ENCODE data around the gene P2RY14. TPM values are rescaled to one million over a fixed set of nuclear protein-coding genes. Genes with fewer than 3 reads are reported as not detected.
A peak's percentile ranks its signal among the peaks of the same experiment; 100 is the strongest.

P2RY14 gene
- polyA plus RNA-seq, 4 donors = 1.1 to 5.5 (median 1.3) TPM; not detected in 1

DNA sequence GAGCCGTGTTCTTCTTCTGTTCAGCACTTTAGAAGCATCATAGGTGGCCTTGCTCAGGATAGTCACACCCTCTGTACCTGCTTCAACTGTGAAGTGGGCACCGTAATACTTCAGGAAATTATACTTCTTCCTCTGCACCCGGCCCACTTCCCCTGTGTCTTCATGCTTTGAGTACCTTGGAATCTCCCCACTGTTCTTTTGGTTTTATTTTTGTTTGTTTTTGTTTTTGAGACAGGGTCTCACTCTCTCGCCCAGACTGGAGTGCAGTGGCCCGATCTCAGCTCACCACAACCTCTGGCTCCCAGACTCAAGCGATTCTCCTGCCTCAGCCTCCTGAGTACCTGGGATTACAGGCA is 1.7 kb downstream of the P2RY14 start:
- H3K9me3 ChIP-seq (ENCODE audit: control insufficient read depth in 2 of 2, insufficient read depth in 1 of 2, low read depth in 1 of 2, low read length in 1 of 2) = no peaks in the 10 kb centered on the region
- H3K4me3 ChIP-seq (ENCODE audit: low read depth in 1 of 3, low read length in 3 of 3) = no peak overlapping the region
- no peak for DNase-seq
- no peak for FAIRE-seq
- no peaks in the 10 kb centered on the region for H3K4me1 ChIP-seq (ENCODE audit: control insufficient read depth in 3 of 3, insufficient read depth in 2 of 3, low read depth in 1 of 3, low read length in 2 of 3)
- H3K27ac ChIP-seq (ENCODE audit: low read depth in 1 of 3, low read length in 2 of 3) = peak overlapping the region in 1 of 3 donors; percentile 50
- H3K36me3 ChIP-seq (ENCODE audit: control insufficient read depth in 3 of 3, insufficient read depth in 2 of 3, low read depth in 1 of 3, low read length in 3 of 3) = no peaks in the 10 kb centered on the region
- WGBS, 3 donors = 67 to 88% (median 80%) methylated on average over 6 of the region's 6 CpGs
- H3K27me3 ChIP-seq (ENCODE audit: control insufficient read depth in 3 of 3, insufficient read depth in 3 of 3, low read length in 3 of 3) = no peaks in the 10 kb centered on the region

- H3K9me3 ChIP-seq (ENCODE audit: control insufficient read depth in 2 of 2, insufficient read depth in 1 of 2, low read depth in 1 of 2, low read length in 1 of 2) = no peaks in the 10 kb centered on the region
- H3K27ac ChIP-seq (ENCODE audit: low read depth in 1 of 3, low read length in 2 of 3) = peak overlapping the region in 1 of 3 donors; percentile 50
- DNase-seq = no peak
- no peak for FAIRE-seq
- H3K36me3 ChIP-seq (ENCODE audit: control insufficient read depth in 3 of 3, insufficient read depth in 2 of 3, low read depth in 1 of 3, low read length in 3 of 3) = no peaks in the 10 kb centered on the region
- H3K4me1 ChIP-seq (ENCODE audit: control insufficient read depth in 3 of 3, insufficient read depth in 2 of 3, low read depth in 1 of 3, low read length in 2 of 3) = no peaks in the 10 kb centered on the region
- no peaks in the 10 kb centered on the region for H3K27me3 ChIP-seq (ENCODE audit: control insufficient read depth in 3 of 3, insufficient read depth in 3 of 3, low read length in 3 of 3)
- 67 to 82% (median 74%) methylated on average over 2 of the region's 2 CpGs for WGBS, 3 donors
- H3K4me3 ChIP-seq (ENCODE audit: low read depth in 1 of 3, low read length in 3 of 3) = no peak overlapping the region
Measured at GRCh38 chr3:151276038-151276686, 2.2 kb downstream of the P2RY14 start.

DNA sequence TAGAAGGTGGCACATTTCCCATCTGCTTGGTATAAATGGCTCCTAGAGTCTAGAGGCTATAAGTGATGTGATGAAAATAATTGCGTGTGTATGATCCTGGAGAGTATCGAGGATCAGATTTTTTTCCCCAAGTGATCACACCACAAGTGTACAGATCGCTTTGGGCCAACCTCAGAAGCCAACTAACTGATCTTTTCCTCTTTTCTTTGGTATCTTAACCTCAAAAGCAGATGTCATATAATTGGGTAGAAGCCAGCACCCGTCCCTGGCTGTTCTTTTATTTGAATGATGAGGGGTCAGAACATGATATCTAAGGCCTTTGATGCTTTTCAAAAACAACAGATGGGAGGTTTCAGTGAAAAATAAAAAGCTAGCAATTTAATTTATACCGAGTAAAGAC is 3.3 kb downstream of the P2RY14 start:
- 76 to 88% (median 83%) methylated on average over 5 of the region's 5 CpGs for WGBS, 3 donors
- Histone ChIP-seq H3K9me3 (ENCODE audit: control insufficient read depth in 2 of 2, insufficient read depth in 1 of 2, low read depth in 1 of 2, low read length in 1 of 2) (no peaks in the 10 kb centered on the region), H3K4me3 (ENCODE audit: low read depth in 1 of 3, low read length in 3 of 3) (no peak overlapping the region), H3K27ac (ENCODE audit: low read depth in 1 of 3, low read length in 2 of 3) (no peak overlapping the region), H3K27me3 (ENCODE audit: control insufficient read depth in 3 of 3, insufficient read depth in 3 of 3, low read length in 3 of 3) (no peaks in the 10 kb centered on the region), H3K4me1 (ENCODE audit: control insufficient read depth in 3 of 3, insufficient read depth in 2 of 3, low read depth in 1 of 3, low read length in 2 of 3) (no peaks in the 10 kb centered on the region), H3K36me3 (ENCODE audit: control insufficient read depth in 3 of 3, insufficient read depth in 2 of 3, low read depth in 1 of 3, low read length in 3 of 3) (no peaks in the 10 kb centered on the region)
- FAIRE-seq = no peak
- no peak for DNase-seq

- Histone ChIP-seq H3K36me3 (ENCODE audit: control insufficient read depth in 3 of 3, insufficient read depth in 2 of 3, low read depth in 1 of 3, low read length in 3 of 3) (no peaks in the 10 kb centered on the region), H3K27me3 (ENCODE audit: control insufficient read depth in 3 of 3, insufficient read depth in 3 of 3, low read length in 3 of 3) (no peaks in the 10 kb centered on the region), H3K27ac (ENCODE audit: low read depth in 1 of 3, low read length in 2 of 3) (no peak overlapping the region), H3K4me3 (ENCODE audit: low read depth in 1 of 3, low read length in 3 of 3) (no peak overlapping the region), H3K9me3 (ENCODE audit: control insufficient read depth in 2 of 2, insufficient read depth in 1 of 2, low read depth in 1 of 2, low read length in 1 of 2) (no peaks in the 10 kb centered on the region), H3K4me1 (ENCODE audit: control insufficient read depth in 3 of 3, insufficient read depth in 2 of 3, low read depth in 1 of 3, low read length in 2 of 3) (peaks cover 0 to 2% (median 0%) of the 10 kb centered on the region in 3 donors)
- DNase-seq (no peak), FAIRE-seq (no peak)
- 76 to 90% (median 81%) methylated on average over 5 of the region's 5 CpGs for WGBS, 3 donors
Measured at GRCh38 chr3:151269631-151270030, 8.7 kb downstream of the P2RY14 start.

GRCh38 chr3:151268267-151269235 is 9.8 kb downstream of the P2RY14 start:
- FAIRE-seq = no peak
- peak in 1 of 2 donors; percentile 53 for DNase-seq
- H3K4me1 ChIP-seq (ENCODE audit: control insufficient read depth in 3 of 3, insufficient read depth in 2 of 3, low read depth in 1 of 3, low read length in 2 of 3) = peaks cover 0 to 2% (median 0%) of the 10 kb centered on the region in 3 donors

DNA sequence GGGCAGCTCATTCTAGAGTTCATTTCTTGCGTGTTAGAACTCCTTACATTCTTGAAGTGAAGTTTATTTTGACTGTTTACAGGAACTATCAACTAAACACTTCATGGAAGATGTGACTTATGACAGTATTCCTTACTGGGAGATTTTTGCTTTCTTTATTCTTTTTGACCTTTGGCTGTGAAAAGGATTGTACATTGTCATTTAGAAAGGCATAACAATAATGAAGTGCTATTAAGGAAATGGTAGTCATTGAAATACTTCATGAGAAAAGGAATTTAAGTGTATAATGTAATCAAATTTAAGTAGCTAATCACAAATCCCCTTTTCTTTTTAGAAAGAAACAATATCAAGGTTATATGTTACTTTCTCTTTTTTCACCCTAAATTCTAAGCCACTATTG is 11.3 kb downstream of the P2RY14 start:
- H3K4me3 ChIP-seq (ENCODE audit: low read depth in 1 of 3, low read length in 3 of 3) = no peak overlapping the region
- no peak for DNase-seq
- no peaks in the 10 kb centered on the region for H3K27me3 ChIP-seq (ENCODE audit: control insufficient read depth in 3 of 3, insufficient read depth in 3 of 3, low read length in 3 of 3)
- no peaks in the 10 kb centered on the region for H3K36me3 ChIP-seq (ENCODE audit: control insufficient read depth in 3 of 3, insufficient read depth in 2 of 3, low read depth in 1 of 3, low read length in 3 of 3)
- no peaks in the 10 kb centered on the region for H3K9me3 ChIP-seq (ENCODE audit: control insufficient read depth in 2 of 2, insufficient read depth in 1 of 2, low read depth in 1 of 2, low read length in 1 of 2)
- FAIRE-seq = no peak
- WGBS, 3 donors = 84 to 91% (median 89%) methylated on average over 1 of the region's 1 CpG
- H3K27ac ChIP-seq (ENCODE audit: low read depth in 1 of 3, low read length in 2 of 3) = no peak overlapping the region
- H3K4me1 ChIP-seq (ENCODE audit: control insufficient read depth in 3 of 3, insufficient read depth in 2 of 3, low read depth in 1 of 3, low read length in 2 of 3) = peaks cover 0 to 2% (median 0%) of the 10 kb centered on the region in 3 donors

More at GRCh38 chr3:151268267-151269235, 9.8 kb downstream of the P2RY14 start:
- no peaks in the 10 kb centered on the region for H3K36me3 ChIP-seq (ENCODE audit: control insufficient read depth in 3 of 3, insufficient read depth in 2 of 3, low read depth in 1 of 3, low read length in 3 of 3)
- no peak overlapping the region for H3K4me3 ChIP-seq (ENCODE audit: low read depth in 1 of 3, low read length in 3 of 3)
- WGBS, 3 donors = 70 to 87% (median 70%) methylated on average over 11 of the region's 11 CpGs
- peak overlapping the region in 1 of 3 donors; percentile 21 for H3K27ac ChIP-seq (ENCODE audit: low read depth in 1 of 3, low read length in 2 of 3)
- H3K27me3 ChIP-seq (ENCODE audit: control insufficient read depth in 3 of 3, insufficient read depth in 3 of 3, low read length in 3 of 3) = no peaks in the 10 kb centered on the region
- no peaks in the 10 kb centered on the region for H3K9me3 ChIP-seq (ENCODE audit: control insufficient read depth in 2 of 2, insufficient read depth in 1 of 2, low read depth in 1 of 2, low read length in 1 of 2)

DNA sequence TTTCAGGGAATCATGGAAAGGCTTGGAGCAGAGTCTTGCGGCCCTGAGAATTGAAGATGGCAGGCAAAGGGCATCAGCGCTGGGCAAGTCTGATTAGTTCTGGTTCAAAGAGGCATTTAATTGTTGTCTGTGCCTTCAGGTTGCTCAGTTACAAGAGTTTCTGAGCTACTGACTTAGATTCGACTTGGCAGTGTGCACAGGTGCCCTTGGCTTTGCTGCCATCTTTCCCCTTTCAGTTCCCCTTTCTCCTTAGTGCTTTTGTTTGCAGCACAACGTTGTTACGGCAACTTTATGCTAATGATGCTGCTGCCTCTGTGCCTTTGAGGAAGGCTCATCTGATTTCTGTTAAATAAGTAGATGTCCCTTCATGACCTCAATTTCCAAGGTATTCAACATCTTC is 12.5 kb downstream of the P2RY14 start:
- Histone ChIP-seq H3K27me3 (ENCODE audit: control insufficient read depth in 3 of 3, insufficient read depth in 3 of 3, low read length in 3 of 3) (no peaks in the 10 kb centered on the region), H3K4me3 (ENCODE audit: low read depth in 1 of 3, low read length in 3 of 3) (no peak overlapping the region), H3K9me3 (ENCODE audit: control insufficient read depth in 2 of 2, insufficient read depth in 1 of 2, low read depth in 1 of 2, low read length in 1 of 2) (no peaks in the 10 kb centered on the region), H3K36me3 (ENCODE audit: control insufficient read depth in 3 of 3, insufficient read depth in 2 of 3, low read depth in 1 of 3, low read length in 3 of 3) (no peaks in the 10 kb centered on the region), H3K4me1 (ENCODE audit: control insufficient read depth in 3 of 3, insufficient read depth in 2 of 3, low read depth in 1 of 3, low read length in 2 of 3) (peaks cover 0 to 2% (median 0%) of the 10 kb centered on the region in 3 donors), H3K27ac (ENCODE audit: low read depth in 1 of 3, low read length in 2 of 3) (peak overlapping the region in 1 of 3 donors; percentile 48)
- WGBS, 3 donors = 69 to 79% (median 75%) methylated on average over 5 of the region's 5 CpGs
- FAIRE-seq = no peak
- no peak for DNase-seq

DNA sequence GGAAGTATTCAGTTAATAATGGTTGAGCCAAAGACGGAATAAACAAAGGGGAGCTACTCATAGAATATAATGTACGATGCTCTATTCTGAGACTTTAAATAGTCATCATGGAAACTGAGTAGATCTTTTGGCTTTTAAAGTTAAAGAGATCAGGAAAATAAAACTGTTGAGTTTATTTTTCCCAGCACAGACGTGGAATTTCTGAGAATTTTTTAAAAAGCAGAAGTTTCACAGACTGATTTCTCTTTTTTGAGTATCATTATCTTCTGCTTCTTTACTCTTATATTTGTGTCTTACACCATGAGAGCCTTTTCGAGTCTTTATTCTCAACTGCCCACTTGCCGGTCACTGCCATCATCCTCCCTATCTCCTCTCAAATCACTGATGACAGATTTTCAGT is 13.2 kb downstream of the P2RY14 start:
- 79 to 92% (median 87%) methylated on average over 5 of the region's 5 CpGs for WGBS, 3 donors
- FAIRE-seq = no peak

More for the DNA sequence above, 13.2 kb downstream of the P2RY14 start:
- no peak for DNase-seq
- Histone ChIP-seq H3K9me3 (ENCODE audit: control insufficient read depth in 2 of 2, insufficient read depth in 1 of 2, low read depth in 1 of 2, low read length in 1 of 2) (no peaks in the 10 kb centered on the region), H3K4me3 (ENCODE audit: low read depth in 1 of 3, low read length in 3 of 3) (no peak overlapping the region), H3K27me3 (ENCODE audit: control insufficient read depth in 3 of 3, insufficient read depth in 3 of 3, low read length in 3 of 3) (no peaks in the 10 kb centered on the region), H3K27ac (ENCODE audit: low read depth in 1 of 3, low read length in 2 of 3) (peak overlapping the region in 1 of 3 donors; percentile 48), H3K36me3 (ENCODE audit: control insufficient read depth in 3 of 3, insufficient read depth in 2 of 3, low read depth in 1 of 3, low read length in 3 of 3) (no peaks in the 10 kb centered on the region), H3K4me1 (ENCODE audit: control insufficient read depth in 3 of 3, insufficient read depth in 2 of 3, low read depth in 1 of 3, low read length in 2 of 3) (peaks cover 0 to 2% (median 0%) of the 10 kb centered on the region in 3 donors)
